ENCODE measurements around the gene FBXL2.

FBXL2 gene, protein sequence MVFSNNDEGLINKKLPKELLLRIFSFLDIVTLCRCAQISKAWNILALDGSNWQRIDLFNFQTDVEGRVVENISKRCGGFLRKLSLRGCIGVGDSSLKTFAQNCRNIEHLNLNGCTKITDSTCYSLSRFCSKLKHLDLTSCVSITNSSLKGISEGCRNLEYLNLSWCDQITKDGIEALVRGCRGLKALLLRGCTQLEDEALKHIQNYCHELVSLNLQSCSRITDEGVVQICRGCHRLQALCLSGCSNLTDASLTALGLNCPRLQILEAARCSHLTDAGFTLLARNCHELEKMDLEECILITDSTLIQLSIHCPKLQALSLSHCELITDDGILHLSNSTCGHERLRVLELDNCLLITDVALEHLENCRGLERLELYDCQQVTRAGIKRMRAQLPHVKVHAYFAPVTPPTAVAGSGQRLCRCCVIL

DNA sequence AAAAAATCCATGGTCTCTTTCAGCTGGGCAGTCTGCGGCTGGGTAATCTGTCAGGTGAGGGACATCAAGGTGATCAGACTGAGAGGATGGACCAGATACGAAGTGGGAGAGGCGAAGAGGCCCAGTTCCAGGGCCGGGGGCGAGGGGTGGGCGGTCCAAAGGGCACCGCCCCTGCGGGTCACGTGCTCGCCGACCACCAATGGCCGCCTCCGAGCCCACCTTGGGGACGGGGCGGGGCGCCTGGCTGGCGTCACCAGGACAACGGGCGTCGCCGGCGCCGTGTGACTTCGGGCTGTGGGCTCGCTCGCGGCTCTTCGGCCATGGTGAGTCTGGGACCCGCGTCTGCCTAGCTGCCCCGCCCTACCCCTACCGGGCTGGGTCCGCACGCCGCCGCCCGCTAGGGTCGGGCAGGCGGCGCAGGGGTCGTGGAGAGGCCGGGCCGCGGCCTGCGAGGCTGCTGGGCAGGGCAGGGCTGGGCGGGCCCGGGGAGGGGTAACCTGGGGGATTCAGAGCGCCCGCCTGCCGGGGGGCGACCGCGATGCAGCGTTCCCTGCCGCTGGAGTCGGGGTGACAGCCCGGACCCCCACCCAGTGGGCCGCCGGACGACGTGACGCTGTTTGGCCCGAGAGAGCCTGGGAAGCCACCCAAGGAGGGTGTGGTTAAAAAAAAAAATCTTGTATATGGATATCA is at the start of gene FBXL2:
Gene FBXL2 (plus strand): TSS at position 250 of the 690 bp plus-strand sequence. CDS start 71 bp downstream, at position 321.
- DNase-seq = no peak

DNA sequence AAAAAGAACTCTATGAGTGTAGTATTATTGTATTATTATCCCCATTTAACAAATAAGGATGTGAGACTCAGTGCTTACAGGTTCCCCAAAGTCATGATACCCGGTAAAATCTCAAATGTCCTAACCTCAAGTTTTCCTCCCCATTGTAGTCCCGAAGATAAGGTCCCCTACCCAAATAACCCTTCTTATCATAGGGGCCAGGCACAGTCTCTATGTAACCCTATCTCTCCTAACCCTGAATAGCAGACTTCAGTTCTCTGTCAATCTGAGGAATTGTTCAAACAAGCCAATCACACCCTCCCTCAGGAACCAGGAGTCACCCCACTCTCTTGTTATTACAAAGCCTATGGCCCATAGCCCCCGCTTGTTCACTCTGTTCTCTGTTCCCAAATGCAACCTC is 48.2 kb upstream of the FBXL2 start:
- no peak for DNase-seq

DNA sequence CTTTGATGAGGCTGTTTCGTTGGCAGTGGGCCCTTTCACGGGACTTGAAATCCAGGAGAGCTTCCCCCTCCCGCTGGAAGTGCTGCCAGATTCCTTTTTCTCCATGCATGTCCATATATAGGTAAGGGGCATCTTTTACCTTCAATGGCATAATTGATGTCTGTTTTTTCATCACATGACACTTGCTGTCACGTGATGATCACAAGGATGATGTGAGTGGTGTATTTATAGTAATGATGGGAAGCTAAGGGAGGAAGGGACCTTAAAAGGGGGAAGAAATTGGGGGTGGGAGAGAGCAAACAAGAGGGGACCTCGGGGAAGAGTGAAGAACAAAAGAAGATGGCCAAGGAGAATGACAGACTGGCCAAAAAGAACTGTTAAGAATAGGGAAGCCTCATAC is 47.3 kb upstream of the FBXL2 start:
- DNase-seq = no peak

DNA sequence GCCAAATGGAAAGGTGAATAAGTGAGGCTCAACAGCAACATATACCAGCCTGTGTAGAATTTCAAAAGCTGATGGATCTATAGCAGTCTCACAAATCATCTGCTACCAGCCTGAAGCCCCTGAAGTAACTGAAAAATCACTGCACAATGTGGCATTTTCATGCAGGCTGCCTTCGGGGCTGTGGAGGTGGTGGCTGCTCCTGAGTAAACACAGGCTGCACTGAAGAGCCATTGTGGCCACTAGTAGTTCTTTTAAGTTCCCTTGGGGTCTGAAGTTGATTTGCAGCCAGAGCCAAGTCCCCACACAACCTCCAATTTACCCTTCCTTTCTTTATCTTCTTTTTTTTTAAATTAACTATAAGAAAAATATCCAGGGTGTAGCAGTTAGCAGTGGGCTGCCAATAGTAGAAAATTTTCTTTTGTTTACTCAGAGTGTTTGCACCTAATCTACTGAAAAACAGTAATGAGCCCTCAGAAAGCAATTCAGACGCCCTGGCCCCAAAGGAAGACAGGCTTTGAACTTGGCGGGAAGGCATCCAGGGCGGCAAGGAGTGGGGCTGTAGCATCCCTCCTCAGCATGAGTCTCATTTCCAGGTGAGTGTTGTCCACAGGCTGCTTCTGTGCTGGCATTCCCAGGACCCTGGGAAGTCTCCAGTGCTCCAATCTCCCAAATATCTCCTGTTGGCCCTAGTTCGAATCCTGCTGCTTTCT is 45.3 kb upstream of the FBXL2 start:
- DNase-seq = no peak

DNA sequence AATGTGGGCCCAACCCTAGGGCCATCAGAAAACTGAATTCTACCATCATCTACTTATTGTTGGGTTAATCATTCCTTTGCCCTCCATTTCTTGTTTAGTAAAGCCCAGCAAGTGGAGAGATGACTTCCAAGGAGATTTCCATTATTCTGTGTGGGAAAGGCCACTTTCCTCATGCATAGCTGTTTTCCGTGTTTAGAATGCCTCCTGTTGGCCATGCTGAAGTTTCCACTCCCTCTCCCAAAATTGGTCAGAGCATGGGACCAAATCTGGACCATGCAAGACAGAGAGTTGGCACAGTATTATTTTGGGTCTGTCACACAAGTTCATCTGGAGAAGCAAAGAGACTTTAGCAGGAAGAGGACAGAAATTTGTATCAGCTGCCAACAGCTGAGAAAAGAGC is 43.4 kb upstream of the FBXL2 start:
- no peak for DNase-seq

DNA sequence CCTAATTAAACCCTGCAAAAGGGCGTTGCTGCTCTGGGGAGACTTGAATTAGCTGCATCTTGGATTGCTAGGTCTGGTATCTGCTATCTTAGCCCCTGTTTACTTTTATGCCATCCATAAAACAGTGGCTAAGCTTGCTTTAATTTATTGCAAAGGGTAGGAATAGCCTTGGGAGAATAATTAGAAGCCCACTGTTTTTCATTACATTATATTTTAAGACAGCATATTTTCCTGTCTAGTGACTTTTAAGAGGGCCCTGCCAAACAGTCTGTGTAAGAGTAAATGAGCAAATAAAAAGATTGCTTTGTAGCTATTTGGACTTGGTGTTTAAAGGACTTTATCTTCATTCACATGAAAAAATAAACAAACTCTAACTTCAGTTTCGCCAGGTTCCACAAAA is 41.2 kb upstream of the FBXL2 start:
- DNase-seq = no peak

DNA sequence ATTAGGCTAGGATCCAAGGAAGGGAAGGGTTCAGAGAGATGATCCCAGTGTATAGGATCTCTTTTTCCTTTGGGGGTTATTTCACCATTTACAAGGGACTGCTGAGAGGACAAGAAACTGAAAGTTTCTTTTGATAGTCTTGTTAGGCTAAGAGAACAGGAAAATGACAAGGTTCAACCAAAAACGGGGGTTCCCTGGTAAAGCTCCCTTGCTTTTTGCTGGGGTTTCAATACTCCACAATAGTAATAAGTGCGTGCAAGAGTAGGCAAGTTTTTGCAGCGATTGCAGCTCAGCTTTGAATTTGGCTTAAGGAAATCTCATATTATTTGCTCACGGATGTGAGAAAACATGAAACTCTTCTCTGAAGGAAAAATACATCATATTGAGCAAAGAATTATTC is 39.8 kb upstream of the FBXL2 start:
- DNase-seq = no peak

DNA sequence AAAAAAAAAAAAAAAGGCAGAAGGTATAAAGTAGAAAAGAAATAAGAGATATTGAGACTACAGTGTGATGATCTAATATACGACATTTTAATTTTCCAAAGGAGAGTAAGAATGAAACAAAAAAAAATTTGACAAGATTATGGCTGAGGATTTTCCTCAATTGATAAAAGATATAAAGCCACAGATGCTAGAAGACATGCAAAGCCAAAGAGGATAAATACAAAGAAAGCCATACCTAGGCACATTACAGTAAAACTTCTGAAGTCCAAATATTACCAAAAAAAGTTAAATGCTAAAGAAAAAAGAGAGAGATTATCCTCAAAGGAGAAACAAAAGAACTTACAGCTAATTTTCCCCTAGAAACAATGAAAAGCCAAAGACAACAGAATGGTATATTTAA is 38.3 kb upstream of the FBXL2 start:
- DNase-seq = no peak

DNA sequence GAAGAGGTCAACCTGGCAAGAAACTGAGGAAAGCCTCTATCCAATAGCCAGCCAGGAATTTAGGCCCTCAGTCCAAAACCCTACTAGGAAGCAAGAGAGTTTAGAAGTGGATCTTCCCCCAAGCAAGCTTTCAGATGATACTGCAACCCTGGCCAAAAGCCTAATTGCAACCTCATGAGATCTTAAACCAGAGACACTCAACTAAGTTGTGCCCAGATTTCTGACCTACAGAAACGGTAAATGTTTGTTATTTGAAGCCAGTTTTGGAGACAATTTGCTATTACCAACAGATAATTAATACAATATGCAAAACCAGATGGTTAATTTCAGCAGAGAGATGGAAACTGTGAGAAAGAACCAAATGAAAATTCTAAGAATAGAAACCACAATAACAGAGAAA is 37.0 kb upstream of the FBXL2 start:
- no peak for DNase-seq

DNA sequence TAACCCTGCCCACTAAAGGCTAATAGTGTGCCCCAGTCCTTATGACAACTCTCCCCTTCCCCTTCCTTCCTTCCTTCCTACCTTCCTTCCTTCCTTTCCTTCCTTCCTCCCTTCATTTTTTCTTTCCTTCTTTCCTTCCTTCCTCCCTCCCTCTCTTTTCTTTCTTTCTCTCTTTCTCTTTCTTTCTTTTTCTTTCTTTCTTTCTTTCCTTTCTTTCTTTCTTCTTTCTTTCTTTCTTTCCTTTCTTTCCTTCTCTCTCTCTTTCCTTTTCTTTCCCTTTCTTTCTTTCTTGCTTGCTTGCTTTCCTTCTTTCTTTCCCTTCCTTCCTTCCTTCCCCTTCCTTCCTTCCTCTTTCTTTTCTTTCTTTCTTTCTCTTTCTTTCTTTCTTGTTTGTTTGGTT is 30.5 kb upstream of the FBXL2 start:
- no peak for DNase-seq

DNA sequence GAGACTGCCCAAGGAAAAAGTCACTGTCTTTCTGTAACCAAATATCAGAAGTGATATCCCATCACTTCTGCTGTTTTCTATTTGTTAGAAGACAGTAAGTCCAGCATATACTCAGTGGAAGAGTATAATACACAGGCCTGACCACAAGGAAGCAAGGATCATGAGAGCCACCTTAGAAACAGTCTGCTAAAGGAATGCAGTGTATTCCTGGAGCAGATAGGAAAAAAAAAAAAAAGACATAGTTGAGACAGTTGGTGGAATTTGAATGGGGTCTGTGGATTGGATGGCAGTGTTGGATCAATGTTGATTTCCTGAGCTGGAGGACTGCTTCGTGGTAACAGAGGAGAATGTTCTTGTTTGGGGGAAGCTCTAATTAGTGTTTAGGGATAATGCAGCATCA is 26.5 kb upstream of the FBXL2 start:
- DNase-seq = no peak

DNA sequence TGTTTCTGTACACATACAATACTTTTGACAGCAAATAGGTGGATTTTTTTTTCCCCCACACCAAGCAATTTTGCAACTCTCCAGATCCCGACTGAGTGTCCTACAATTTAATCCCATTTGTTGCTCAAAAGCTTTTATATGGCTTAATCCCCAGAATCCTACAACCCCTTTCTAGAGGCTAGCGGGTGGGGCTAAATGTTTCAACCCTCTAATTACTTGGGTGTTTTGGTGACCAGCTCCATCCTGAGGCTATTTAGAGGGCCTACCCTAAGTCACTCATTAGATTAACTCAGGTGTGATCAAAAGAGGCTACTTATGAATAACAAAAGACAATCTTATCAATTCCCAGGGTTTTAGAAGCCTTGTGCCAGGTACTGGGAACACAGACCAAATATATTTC is 21.0 kb upstream of the FBXL2 start:
- no peak for DNase-seq

DNA sequence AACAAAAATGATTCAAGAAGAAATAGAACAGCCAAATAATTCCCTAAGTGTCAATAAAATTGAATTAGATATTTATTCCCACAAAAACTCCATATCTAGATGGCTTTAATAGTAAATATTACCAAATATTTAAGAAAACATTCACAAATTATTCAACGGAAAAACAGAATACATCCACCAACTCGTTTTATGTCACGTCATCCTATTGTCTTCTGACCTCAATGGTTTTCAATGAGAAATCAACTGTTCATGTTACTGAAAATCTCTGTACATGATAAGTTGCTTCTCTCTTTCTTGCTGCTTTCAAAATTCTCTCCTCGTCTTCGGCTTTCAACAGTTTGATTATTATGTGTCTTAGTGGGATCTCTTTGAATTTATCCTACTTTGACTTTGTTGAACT is 17.1 kb upstream of the FBXL2 start:
- DNase-seq = no peak

DNA sequence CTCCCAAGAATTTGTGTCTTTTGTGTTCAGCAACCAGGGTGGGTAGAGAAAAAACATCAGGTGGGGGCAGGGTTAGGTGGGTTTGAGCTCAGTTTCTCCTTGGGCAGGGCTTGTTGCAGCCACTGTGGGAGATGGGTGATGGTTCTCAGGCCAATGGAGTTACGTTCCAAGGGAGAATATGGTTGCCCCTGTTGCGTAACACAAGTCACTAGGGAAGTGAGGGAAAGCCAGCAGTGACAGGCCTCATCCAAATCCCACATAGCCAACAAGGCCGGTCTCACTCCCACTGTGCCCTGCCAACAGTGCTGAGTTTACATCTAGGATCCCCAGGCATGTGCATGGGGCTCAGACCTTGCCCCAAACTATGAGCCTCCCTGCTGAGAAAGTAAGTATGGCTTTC is 7.9 kb upstream of the FBXL2 start:
- no peak for DNase-seq

DNA sequence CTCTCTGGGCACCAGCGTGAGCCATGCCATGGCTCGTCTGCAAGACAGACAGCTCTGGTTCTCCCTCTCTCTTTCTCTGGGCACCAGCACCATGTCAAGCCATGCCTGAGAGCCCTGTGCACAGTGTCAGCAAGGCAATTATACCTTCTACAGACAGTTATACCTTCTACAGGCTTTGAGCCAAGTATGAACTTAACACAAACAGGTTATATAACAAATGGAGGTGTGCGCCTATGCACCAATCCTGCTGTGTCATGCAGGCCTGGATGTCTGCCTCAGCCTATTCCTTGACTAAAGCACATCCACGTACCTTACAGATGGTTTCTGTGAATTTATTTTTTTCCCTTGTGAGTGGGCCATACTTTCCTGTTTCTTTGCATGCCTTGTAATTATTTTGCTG is 5.9 kb upstream of the FBXL2 start:
- DNase-seq = no peak

DNA sequence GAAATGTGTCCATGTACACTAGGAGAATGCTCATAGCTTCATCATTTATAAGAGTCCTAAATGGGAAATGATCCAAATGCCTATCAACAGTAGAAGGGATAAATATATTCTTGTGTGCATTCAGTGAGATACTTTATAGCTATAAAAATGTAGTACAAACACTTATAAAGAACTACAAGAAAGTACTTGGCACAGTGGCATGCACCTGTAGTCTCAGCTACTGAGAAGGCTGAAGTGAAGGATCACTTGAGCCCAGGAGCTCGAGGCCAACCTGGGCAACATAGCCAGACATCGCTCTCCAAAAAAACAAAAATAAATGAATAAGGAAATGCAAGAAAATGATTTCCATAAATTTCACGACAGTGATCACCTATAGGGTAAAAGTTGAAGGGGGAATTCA is 3.6 kb upstream of the FBXL2 start:
- no peak for DNase-seq

DNA sequence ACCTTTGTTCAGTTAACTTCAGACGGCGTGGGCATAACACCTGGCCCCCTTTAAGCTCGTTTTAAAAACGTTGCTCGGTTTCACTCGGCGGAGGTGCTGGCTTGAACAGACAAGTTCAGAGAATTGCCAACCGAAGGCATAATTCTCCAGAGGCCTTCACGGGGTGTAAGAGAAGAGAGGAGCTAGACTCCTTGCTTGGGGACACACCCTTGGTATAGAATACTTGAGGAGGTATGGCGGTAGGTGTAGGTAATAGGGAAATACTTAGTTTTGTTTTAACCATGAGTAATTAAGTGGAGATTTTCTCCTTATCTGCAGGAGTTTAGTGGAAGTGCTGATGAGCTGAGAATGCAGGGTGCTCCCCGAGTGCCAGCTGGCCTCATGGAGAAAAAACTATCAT is 921 bp downstream of the FBXL2 start:
- no peak for DNase-seq

DNA sequence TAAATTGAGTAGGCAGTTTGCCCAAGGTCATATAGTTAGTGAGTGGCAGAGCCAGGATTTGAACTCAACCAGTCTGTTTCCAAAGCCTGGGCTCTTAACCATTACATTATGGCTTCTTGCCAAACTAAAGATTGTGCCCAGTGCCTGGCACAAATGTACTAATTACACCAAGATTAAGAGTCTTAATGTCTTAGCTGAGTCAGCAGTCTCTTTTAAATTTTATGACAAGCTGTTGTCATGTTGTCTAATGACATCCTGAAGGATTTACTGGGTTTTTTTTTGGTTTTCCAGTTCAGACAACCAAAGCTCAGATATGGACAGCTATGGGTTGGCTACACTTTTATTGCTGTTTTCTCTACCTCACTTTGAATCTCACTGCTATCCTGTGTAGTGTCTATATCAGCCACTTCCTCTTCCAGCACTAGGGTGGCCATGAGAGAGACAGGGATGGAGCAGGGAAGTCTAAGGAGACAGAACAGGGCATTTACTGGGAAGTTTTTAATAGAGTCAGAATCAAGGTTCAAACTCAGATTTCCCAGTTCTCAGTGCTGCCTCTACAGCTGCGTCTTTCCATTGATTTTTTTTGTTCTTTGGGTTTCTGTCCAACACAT is 10.5 kb downstream of the FBXL2 start:
- DNase-seq = no peak

DNA sequence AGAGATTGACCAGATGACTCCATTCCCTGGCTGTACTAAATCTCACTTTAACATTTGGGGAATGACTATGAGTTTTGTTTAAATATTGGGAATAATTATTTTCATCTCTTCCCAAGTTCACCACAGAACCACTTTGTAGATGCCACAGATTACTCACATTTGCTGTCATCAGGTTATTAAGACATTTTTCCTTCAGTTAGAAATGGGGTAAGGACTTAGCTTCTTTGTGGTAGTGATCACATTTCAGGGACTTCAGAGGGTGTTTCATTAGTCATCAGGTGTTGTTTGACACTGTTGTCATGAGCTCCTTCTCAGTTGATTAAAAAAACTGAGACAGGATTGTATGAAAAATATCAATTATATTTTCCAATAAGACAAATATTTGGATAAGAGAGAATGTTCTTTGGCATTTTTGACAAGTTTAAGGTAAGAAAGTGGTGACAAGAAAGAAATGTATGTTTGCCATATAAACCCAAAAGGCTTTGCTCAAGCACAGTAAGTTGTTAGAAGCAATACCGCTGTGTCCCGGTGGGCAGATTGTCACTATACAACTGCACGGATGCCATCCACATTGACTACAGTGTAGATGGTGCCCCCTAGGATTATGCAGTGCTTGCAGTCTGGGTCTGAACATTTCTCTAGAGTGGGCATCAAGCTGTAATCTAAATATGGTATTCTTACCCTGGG is 22.3 kb downstream of the FBXL2 start:
- DNase-seq = no peak

DNA sequence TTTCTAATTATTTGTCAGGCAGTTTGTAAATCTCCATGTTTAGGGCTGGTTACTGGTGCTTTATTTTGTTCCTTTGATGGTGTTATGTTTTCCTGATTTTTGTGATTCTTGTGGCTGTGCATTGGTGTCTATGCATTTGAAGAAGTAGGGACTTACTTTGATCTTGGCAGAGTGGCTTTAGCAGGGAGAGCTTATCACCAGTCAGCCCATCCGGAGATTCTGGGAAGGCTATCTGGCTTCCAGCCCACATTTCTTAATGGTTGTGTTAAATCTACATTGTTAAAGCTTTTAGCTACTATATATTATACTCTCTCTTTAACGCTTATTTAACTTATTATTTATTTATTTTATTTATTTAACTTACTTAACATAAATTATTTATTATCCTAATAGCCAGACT is 35.1 kb downstream of the FBXL2 start:
- no peak for DNase-seq

DNA sequence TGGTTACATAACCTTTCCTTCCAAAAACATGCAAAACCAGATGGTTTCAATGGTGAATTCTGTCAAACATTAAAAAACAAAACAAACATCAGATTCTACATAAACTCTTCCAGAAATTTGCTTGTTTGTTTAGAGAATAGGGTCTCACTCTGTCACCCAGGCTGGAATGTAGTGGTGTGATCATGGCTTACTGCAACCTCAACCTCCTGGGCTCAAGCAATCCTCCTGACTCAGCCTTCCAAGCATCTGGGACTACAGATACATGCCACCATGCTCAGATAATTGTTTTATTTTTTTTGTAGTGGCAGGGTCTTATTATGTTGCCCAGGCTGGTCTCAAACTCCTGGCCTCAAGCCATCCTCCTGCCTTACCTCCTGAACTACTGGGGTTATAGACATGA is 36.1 kb downstream of the FBXL2 start:
- no peak for DNase-seq

DNA sequence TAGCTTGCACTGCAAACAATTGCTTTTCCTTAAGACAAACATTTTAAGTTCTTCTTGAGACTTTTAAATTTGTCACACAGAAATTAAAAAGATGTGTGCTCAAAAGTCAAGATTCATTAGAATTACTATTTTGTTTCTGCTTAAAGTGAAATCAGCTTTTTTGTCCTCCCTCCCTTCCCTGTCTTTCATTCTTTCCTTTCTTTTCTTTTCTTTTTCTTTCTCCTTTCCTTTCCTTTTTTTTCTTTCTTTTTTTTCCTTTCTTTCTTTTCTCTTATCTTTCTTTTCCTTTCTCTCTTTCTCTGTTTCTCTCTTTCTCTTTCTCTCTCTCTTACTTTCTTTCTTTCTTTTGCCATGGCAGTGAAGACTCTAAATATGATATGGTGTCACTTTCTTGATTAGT is 37.8 kb downstream of the FBXL2 start:
- no peak for DNase-seq

DNA sequence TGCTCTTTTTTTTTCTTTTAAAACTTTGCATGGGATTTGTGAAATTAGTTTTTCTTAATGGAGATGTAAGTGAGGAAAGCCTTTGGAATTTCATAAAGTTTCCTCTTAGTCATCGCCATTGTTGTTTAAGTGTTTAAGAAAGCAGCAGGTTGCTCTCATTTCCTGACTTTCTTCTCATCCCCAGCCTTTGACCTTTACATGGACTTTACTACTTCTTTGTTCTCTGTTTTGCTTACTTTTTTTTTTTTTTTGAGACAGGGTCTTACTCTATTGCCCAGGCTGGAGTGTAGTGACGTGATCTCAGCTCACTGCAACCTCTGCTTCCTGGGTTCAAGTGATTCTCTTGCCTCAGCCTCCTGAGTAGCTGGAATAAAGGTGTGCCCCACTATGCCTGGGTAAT is 38.6 kb downstream of the FBXL2 start:
- DNase-seq = no peak
